A549 (cell line): ENCODE measurements around the gene AKT1S1.

ENCODE experiments used
- CHD2 ChIP-seq: fragments of 150-350 bp; IDR thresholded peaks from 2 replicates; pipeline ENCODE4 v1.6.1; 2014; ENCODE audit warnings: low read length; ENCODE audit not compliant: partially characterized antibody
- POLR2A ChIP-seq: IDR thresholded peaks from 2 replicates; pipeline ENCODE4 v1.6.1; 2012; ENCODE audit warnings: mild to moderate bottlenecking, low read length
- RARB ChIP-seq: fragments of 250-450 bp; sonication (Bioruptor Pico); IDR thresholded peaks from 2 replicates; pipeline ENCODE4 v1.8.0; 2021; ENCODE audit warnings: mild to moderate bottlenecking, moderate library complexity
- SMC3 ChIP-seq: fragments of >200 bp; sonication (Bioruptor Twin); formaldehyde crosslinking; IDR thresholded peaks from 3 replicates; pipeline ENCODE4 v1.6.1; 2018; ENCODE audit warnings: inconsistent platforms
- SREBF2 ChIP-seq: fragments of 450-650 bp; IDR thresholded peaks from 2 replicates; pipeline ENCODE4 v1.6.1; 2014; ENCODE audit warnings: mild to moderate bottlenecking, moderate library complexity
- TF ChIP-seq, protein P1 (sequence below): fragments of >200 bp; sonication (Bioruptor Twin); formaldehyde crosslinking; IDR thresholded peaks from 3 replicates; pipeline ENCODE4 v1.5.1; 2016

DNA sequence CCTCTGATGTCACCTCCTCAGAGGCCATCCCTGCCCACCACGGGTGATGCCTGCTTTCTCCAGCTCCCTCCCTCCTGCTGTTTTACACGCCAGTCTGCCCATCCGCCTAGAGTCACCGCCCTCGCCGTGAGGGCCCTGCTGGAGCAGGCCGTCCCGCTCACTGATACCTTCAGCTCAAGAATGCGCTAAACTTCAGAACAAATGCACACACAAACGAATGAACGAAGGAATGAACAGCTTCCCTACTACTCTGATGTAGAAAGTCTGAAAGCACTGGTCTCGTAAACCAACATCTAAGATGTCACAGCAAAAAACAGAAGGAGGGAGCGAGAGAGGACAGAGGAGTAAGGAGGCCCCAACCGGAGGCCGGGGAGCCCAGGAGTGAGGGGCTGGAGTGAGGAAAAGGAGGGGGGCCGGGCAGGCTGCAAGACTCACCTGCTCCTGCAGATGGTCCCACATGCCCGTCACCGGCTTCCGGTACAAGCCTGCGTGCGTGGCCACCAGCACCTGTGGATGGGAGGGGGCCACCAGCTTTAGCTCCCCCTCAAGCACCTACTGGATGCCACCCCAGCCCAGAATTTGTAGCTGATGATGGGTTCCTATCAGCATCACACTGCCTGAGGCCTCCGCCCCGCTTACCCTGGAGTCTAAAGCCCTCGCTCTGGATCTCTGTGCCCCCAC is 13.8 kb downstream of the AKT1S1 start:
- TF ChIP-seq SMC3, result no peak
- TF ChIP-seq POLR2A, result no peak
- TF ChIP-seq CHD2, result no peak
- TF ChIP-seq RARB (CRISPR knock-in tag), result no peak
- TF ChIP-seq, protein P1, sequence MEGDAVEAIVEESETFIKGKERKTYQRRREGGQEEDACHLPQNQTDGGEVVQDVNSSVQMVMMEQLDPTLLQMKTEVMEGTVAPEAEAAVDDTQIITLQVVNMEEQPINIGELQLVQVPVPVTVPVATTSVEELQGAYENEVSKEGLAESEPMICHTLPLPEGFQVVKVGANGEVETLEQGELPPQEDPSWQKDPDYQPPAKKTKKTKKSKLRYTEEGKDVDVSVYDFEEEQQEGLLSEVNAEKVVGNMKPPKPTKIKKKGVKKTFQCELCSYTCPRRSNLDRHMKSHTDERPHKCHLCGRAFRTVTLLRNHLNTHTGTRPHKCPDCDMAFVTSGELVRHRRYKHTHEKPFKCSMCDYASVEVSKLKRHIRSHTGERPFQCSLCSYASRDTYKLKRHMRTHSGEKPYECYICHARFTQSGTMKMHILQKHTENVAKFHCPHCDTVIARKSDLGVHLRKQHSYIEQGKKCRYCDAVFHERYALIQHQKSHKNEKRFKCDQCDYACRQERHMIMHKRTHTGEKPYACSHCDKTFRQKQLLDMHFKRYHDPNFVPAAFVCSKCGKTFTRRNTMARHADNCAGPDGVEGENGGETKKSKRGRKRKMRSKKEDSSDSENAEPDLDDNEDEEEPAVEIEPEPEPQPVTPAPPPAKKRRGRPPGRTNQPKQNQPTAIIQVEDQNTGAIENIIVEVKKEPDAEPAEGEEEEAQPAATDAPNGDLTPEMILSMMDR, result no peak
- TF ChIP-seq SREBF2, result no peak
